ENCODE results near the gene TRAM2. TPM values are rescaled to one million over a fixed set of nuclear protein-coding genes. Genes with fewer than 3 reads are reported as not detected.

The TRAM2 gene
- total RNA-seq, 1 experiment from 2014 or later: 21.2 TPM

DNA sequence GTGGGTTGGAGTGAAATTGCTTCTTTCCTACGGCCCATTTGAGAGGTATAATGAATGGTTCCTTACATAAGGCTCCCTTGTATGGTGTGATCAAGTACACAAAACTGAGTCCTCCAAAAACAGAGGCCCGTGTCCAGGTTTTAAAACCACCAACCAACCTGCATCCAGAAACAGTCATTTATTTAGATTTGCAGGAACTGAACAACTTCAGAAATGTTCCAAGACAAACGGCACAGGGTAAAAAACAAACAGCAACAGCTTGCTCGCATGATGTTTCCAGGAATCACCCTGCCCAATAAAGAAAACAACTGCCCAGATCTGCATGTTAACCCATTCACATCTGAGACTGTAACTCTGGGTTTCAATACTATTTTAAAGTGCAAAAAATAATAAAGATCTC lies 40.2 kb upstream of the TRAM2 start:
- no peak overlapping the region for H3K4me2 ChIP-seq (ENCODE audit: insufficient read depth, insufficient read length, low read length)
- H4K20me1 ChIP-seq (ENCODE audit: control insufficient read depth, insufficient read depth, insufficient read length): no peaks in the 10 kb centered on the region
- Mint-ChIP-seq H3K4me3 (no peak overlapping the region), H3K27me3 (ENCODE audit: low read depth) (no peaks in the 10 kb centered on the region), H3K27ac (no peak overlapping the region), H3K4me1 (peaks cover 9 to 13% of the 10 kb centered on the region in 2 experiments), H3K36me3 (ENCODE audit: insufficient read depth in 1 of 3, low read depth in 3 of 3) (no peaks in the 10 kb centered on the region), H3K9me3 (no peaks in the 10 kb centered on the region)
- TF ChIP-seq, protein P1, sequence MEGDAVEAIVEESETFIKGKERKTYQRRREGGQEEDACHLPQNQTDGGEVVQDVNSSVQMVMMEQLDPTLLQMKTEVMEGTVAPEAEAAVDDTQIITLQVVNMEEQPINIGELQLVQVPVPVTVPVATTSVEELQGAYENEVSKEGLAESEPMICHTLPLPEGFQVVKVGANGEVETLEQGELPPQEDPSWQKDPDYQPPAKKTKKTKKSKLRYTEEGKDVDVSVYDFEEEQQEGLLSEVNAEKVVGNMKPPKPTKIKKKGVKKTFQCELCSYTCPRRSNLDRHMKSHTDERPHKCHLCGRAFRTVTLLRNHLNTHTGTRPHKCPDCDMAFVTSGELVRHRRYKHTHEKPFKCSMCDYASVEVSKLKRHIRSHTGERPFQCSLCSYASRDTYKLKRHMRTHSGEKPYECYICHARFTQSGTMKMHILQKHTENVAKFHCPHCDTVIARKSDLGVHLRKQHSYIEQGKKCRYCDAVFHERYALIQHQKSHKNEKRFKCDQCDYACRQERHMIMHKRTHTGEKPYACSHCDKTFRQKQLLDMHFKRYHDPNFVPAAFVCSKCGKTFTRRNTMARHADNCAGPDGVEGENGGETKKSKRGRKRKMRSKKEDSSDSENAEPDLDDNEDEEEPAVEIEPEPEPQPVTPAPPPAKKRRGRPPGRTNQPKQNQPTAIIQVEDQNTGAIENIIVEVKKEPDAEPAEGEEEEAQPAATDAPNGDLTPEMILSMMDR (conservative IDR thresholded peaks at IDR 0.05): no peak
- H3K4ac ChIP-seq (ENCODE audit: low read depth, low read length): no peak overlapping the region
- H3K9ac ChIP-seq (ENCODE audit: extremely low read depth, insufficient read length, low read length): no peak overlapping the region
- H3K56ac ChIP-seq (ENCODE audit: insufficient read length, low read depth, low read length): no peak overlapping the region
- H2AFZ ChIP-seq (ENCODE audit: low read length): no peak overlapping the region
- H3K23ac ChIP-seq (ENCODE audit: insufficient read length, low read depth, low read length): no peak overlapping the region
- H3K18ac ChIP-seq (ENCODE audit: insufficient read length, low read depth, low read length): no peak overlapping the region
- H3K27ac ChIP-seq (ENCODE audit: insufficient read length, low read depth, low read length): no peak overlapping the region
- H2BK12ac ChIP-seq (ENCODE audit: insufficient read length, low read depth, low read length): no peak overlapping the region
- H2AK5ac ChIP-seq (ENCODE audit: insufficient read length, low read length): no peak overlapping the region
- no CpG with 5 or more reads among the region's 4 CpGs for WGBS (ENCODE audit: extremely low coverage, insufficient read length, low lambda C conversion rate)
- H3K23me2 ChIP-seq (ENCODE audit: insufficient read length, low read depth, low read length, poor library complexity, severe bottlenecking): no peaks in the 10 kb centered on the region
- H2BK15ac ChIP-seq (ENCODE audit: low read depth, low read length): no peak overlapping the region
- H3K79me1 ChIP-seq (ENCODE audit: insufficient read depth, low read depth, low read length, poor library complexity, severe bottlenecking): no peaks in the 10 kb centered on the region
- H4K91ac ChIP-seq (ENCODE audit: insufficient read length, low read depth, low read length): no peak overlapping the region
- H2BK120ac ChIP-seq (ENCODE audit: low read depth, low read length, poor library complexity, severe bottlenecking): no peak overlapping the region
- no peak overlapping the region for H2BK5ac ChIP-seq (ENCODE audit: insufficient read length, low read length)
- H3T11ph ChIP-seq (ENCODE audit: low read length): no peak overlapping the region
- H3K27me3 ChIP-seq (ENCODE audit: insufficient read depth, low read length): no peaks in the 10 kb centered on the region
- H3K9me3 ChIP-seq (ENCODE audit: control insufficient read depth, low read depth, low read length): no peaks in the 10 kb centered on the region
- no peaks in the 10 kb centered on the region for H3K79me2 ChIP-seq (ENCODE audit: insufficient read depth, low read length)
- H4K5ac ChIP-seq (ENCODE audit: insufficient read length, low read depth, low read length): no peak overlapping the region
- no peak overlapping the region for H4K8ac ChIP-seq (replicated peaks; ENCODE audit: insufficient read length, low read depth, low read length)
- no peak overlapping the region for H2BK20ac ChIP-seq (ENCODE audit: low read depth, low read length, poor library complexity, severe bottlenecking)
- no peak for DNase-seq
- peaks cover 2% of the 10 kb centered on the region for H3K4me1 ChIP-seq (ENCODE audit: insufficient read depth, low read length)
- H3K14ac ChIP-seq (ENCODE audit: insufficient read depth, low read length): no peak overlapping the region

Data from H9 (cell line).